ENCODE results near the gene TJP1. TPM values are rescaled to one million over a fixed set of nuclear protein-coding genes. Genes with fewer than 3 reads are reported as not detected.
"Not testable (repeated sequence)": the region's sequence is repeated elsewhere in the genome, so short reads cannot be mapped to it uniquely, and the experiment has no call there.

TJP1 gene
- polyA plus RNA-seq, 1 donor (not counting 4 experiments of a cell fraction or from before 2014, with no cell fraction given): 54.7 TPM

- no peaks in the 10 kb centered on the region for H3K9me1 ChIP-seq (ENCODE audit: control insufficient read depth, extremely low read depth, insufficient read depth, low read length)
- H3K4me2 ChIP-seq (ENCODE audit: control insufficient read depth, extremely low read depth, insufficient read depth, low read depth, low read length): no peak overlapping the region
- no peaks in the 10 kb centered on the region for H3K9me3 ChIP-seq (ENCODE audit: control insufficient read depth, low read depth, low read length)
- H3K9ac ChIP-seq (ENCODE audit: control insufficient read depth, extremely low read depth, insufficient read depth, low read length): no peak overlapping the region
- FAIRE-seq: no peak
- dilution Hi-C loops (cut with MboI; ENCODE audit: extremely low pct_ligation_motif_present, low sequenced_read_pairs): no loop called here
- H4K20me1 ChIP-seq (ENCODE audit: control insufficient read depth, extremely low read depth, insufficient read depth, low read length): no peaks in the 10 kb centered on the region
- no peak overlapping the region for H3K27ac ChIP-seq (ENCODE audit: control insufficient read depth, insufficient read depth, low read length)
- no peak overlapping the region for H2AFZ ChIP-seq (ENCODE audit: control insufficient read depth, low read length)
- peak; percentile 9 for DNase-seq (ENCODE audit: low read depth, low spot score)
- H3K36me3 ChIP-seq (ENCODE audit: control insufficient read depth in 2 of 2, extremely low read depth in 1 of 2, insufficient read depth in 2 of 2, low read length in 2 of 2): peaks cover 11 to 13% of the 10 kb centered on the region in 2 experiments
- no peak for TF ChIP-seq EZH2 (IDR thresholded peaks at IDR 0.05; ENCODE audit: low read length)
- no peak for TF ChIP-seq CTCF (optimal IDR thresholded peaks at IDR 0.05 in 1 of 3, IDR thresholded peaks at IDR 0.05 in 1 of 3, conservative IDR thresholded peaks at IDR 0.05 in 1 of 3; ENCODE audit: extremely low read depth in 1 of 3, insufficient read depth in 2 of 3, low read length in 3 of 3)
- no peak overlapping the region for H3K4me3 ChIP-seq (ENCODE audit: control insufficient read depth in 2 of 3, extremely low read depth in 1 of 3, insufficient read depth in 2 of 3, low read depth in 1 of 3, low read length in 3 of 3)
- H3K79me2 ChIP-seq (ENCODE audit: control insufficient read depth, insufficient read depth, low read length): no peaks in the 10 kb centered on the region
- no peaks in the 10 kb centered on the region for H3K4me1 ChIP-seq (ENCODE audit: control insufficient read depth, extremely low read depth, insufficient read depth, low read length)
- no peaks in the 10 kb centered on the region for H3K27me3 ChIP-seq (ENCODE audit: control insufficient read depth, extremely low read depth, insufficient read depth, low read length)
These were observed 124.1 kb downstream of the TJP1 start for GRCh38 chr15:29698030-29698701.

- no peak for FAIRE-seq
- no peak overlapping the region for H3K9ac ChIP-seq (ENCODE audit: control insufficient read depth, extremely low read depth, insufficient read depth, low read length)
- no peak overlapping the region for H3K4me2 ChIP-seq (ENCODE audit: control insufficient read depth, extremely low read depth, insufficient read depth, low read depth, low read length)
These were observed 125.1 kb downstream of the TJP1 start for GRCh38 chr15:29696950-29697738.

GRCh38 chr15:29696506-29696905, 125.8 kb downstream of the TJP1 start:
- H3K9me1 ChIP-seq (ENCODE audit: control insufficient read depth, extremely low read depth, insufficient read depth, low read length); H3K9ac ChIP-seq (ENCODE audit: control insufficient read depth, extremely low read depth, insufficient read depth, low read length); H3K9me3 ChIP-seq (ENCODE audit: control insufficient read depth, low read depth, low read length); H3K4me3 ChIP-seq (ENCODE audit: control insufficient read depth in 2 of 3, extremely low read depth in 1 of 3, insufficient read depth in 2 of 3, low read depth in 1 of 3, low read length in 3 of 3); FAIRE-seq; H3K4me1 ChIP-seq (ENCODE audit: control insufficient read depth, extremely low read depth, insufficient read depth, low read length); H3K27ac ChIP-seq (ENCODE audit: control insufficient read depth, insufficient read depth, low read length); H3K4me2 ChIP-seq (ENCODE audit: control insufficient read depth, extremely low read depth, insufficient read depth, low read depth, low read length); H3K27me3 ChIP-seq (ENCODE audit: control insufficient read depth, extremely low read depth, insufficient read depth, low read length); H3K79me2 ChIP-seq (ENCODE audit: control insufficient read depth, insufficient read depth, low read length); dilution Hi-C loops (cut with MboI; ENCODE audit: extremely low pct_ligation_motif_present, low sequenced_read_pairs); DNase-seq (ENCODE audit: low read depth, low spot score); H2AFZ ChIP-seq (ENCODE audit: control insufficient read depth, low read length); H4K20me1 ChIP-seq (ENCODE audit: control insufficient read depth, extremely low read depth, insufficient read depth, low read length): not testable (repeated sequence)
- peaks cover 5 to 12% of the 10 kb centered on the region in 2 experiments for H3K36me3 ChIP-seq (ENCODE audit: control insufficient read depth in 2 of 2, extremely low read depth in 1 of 2, insufficient read depth in 2 of 2, low read length in 2 of 2)

More at GRCh38 chr15:29696950-29697738, 125.1 kb downstream of the TJP1 start:
- H3K9me1 ChIP-seq (ENCODE audit: control insufficient read depth, extremely low read depth, insufficient read depth, low read length): no peaks in the 10 kb centered on the region
- H3K27ac ChIP-seq (ENCODE audit: control insufficient read depth, insufficient read depth, low read length): no peak overlapping the region
- peaks cover 8 to 12% of the 10 kb centered on the region in 2 experiments for H3K36me3 ChIP-seq (ENCODE audit: control insufficient read depth in 2 of 2, extremely low read depth in 1 of 2, insufficient read depth in 2 of 2, low read length in 2 of 2)
- H2AFZ ChIP-seq (ENCODE audit: control insufficient read depth, low read length): no peak overlapping the region
- TF ChIP-seq EZH2 (IDR thresholded peaks at IDR 0.05; ENCODE audit: low read length): no peak
- TF ChIP-seq CTCF (optimal IDR thresholded peaks at IDR 0.05 in 1 of 3, IDR thresholded peaks at IDR 0.05 in 1 of 3, conservative IDR thresholded peaks at IDR 0.05 in 1 of 3; ENCODE audit: extremely low read depth in 1 of 3, insufficient read depth in 2 of 3, low read length in 3 of 3): no peak
- no peaks in the 10 kb centered on the region for H3K79me2 ChIP-seq (ENCODE audit: control insufficient read depth, insufficient read depth, low read length)
- H3K27me3 ChIP-seq (ENCODE audit: control insufficient read depth, extremely low read depth, insufficient read depth, low read length): no peaks in the 10 kb centered on the region
- dilution Hi-C loops (cut with MboI; ENCODE audit: extremely low pct_ligation_motif_present, low sequenced_read_pairs): no loop called here
- H4K20me1 ChIP-seq (ENCODE audit: control insufficient read depth, extremely low read depth, insufficient read depth, low read length): no peaks in the 10 kb centered on the region
- DNase-seq (ENCODE audit: low read depth, low spot score): no peak
- no peaks in the 10 kb centered on the region for H3K9me3 ChIP-seq (ENCODE audit: control insufficient read depth, low read depth, low read length)
- H3K4me3 ChIP-seq (ENCODE audit: control insufficient read depth in 2 of 3, extremely low read depth in 1 of 3, insufficient read depth in 2 of 3, low read depth in 1 of 3, low read length in 3 of 3): no peak overlapping the region
- no peaks in the 10 kb centered on the region for H3K4me1 ChIP-seq (ENCODE audit: control insufficient read depth, extremely low read depth, insufficient read depth, low read length)
